SK-N-SH treated with all-trans-retinoic acid at 6 μM for 48 hours (cell line): Measurements from ENCODE around the gene PTCH1.

ENCODE experiments used
- ATAC-seq: fragments of 200-7000 bp; cut with Tn5 transposase; 3 replicates; pipeline ENCODE4 v1.9.1; 2020; ENCODE audit warnings: mild to moderate bottlenecking, moderate library complexity
- CREB5 ChIP-seq: fragments of 250-450 bp; sonication (Bioruptor Pico); IDR thresholded peaks from 2 replicates; pipeline ENCODE4 v1.5.1; 2020; ENCODE audit warnings: low read depth, mild to moderate bottlenecking, moderate library complexity
- CSDC2 ChIP-seq: fragments of 250-450 bp; sonication (Bioruptor Pico); IDR thresholded peaks from 2 replicates; pipeline ENCODE4 v1.5.0; 2020; ENCODE audit warnings: mild to moderate bottlenecking, moderate library complexity
- CSRNP3 ChIP-seq: fragments of 250-450 bp; sonication (Bioruptor Pico); IDR thresholded peaks from 2 replicates; pipeline ENCODE4 v1.5.1; 2021; ENCODE audit warnings: mild to moderate bottlenecking, moderate library complexity
- GLIS3 ChIP-seq: fragments of 250-450 bp; sonication (Bioruptor Pico); IDR thresholded peaks from 2 replicates; pipeline ENCODE4 v1.5.0; 2020; ENCODE audit warnings: mild to moderate bottlenecking, moderate library complexity
- ISL1 ChIP-seq: fragments of 250-450 bp; sonication (Bioruptor Pico); IDR thresholded peaks from 2 replicates; pipeline ENCODE4 v2.1.2; 2022; ENCODE audit warnings: mild to moderate bottlenecking, moderate library complexity
- PATZ1 ChIP-seq: fragments of 250-450 bp; sonication (Bioruptor Pico); IDR thresholded peaks from 2 replicates; pipeline ENCODE4 v1.8.0; 2020; ENCODE audit warnings: mild to moderate bottlenecking, moderate library complexity, borderline replicate concordance
- POU6F1 ChIP-seq: fragments of 250-450 bp; sonication (Bioruptor Pico); IDR thresholded peaks from 2 replicates; pipeline ENCODE4 v1.8.0; 2021; ENCODE audit warnings: low read depth, mild to moderate bottlenecking, moderate library complexity, borderline replicate concordance
- PPARA ChIP-seq: fragments of 250-450 bp; sonication (Bioruptor Pico); IDR thresholded peaks from 2 replicates; pipeline ENCODE4 v1.5.0; 2020; ENCODE audit warnings: mild to moderate bottlenecking, borderline replicate concordance
- RARB ChIP-seq: fragments of 250-450 bp; sonication (Bioruptor Pico); IDR thresholded peaks from 2 replicates; pipeline ENCODE4 v1.8.0; 2021; ENCODE audit warnings: mild to moderate bottlenecking, moderate library complexity
- SNAI2 ChIP-seq: fragments of 250-450 bp; sonication (Bioruptor Pico); IDR thresholded peaks from 2 replicates; pipeline ENCODE4 v1.5.0; 2020; ENCODE audit warnings: mild to moderate bottlenecking, moderate library complexity
- TCF4 ChIP-seq: fragments of 250-450 bp; sonication (Bioruptor Pico); IDR thresholded peaks from 2 replicates; pipeline ENCODE4 v1.8.0; 2021; ENCODE audit warnings: mild to moderate bottlenecking, moderate library complexity, borderline replicate concordance
- TOX ChIP-seq: fragments of 250-450 bp; sonication (Bioruptor Pico); IDR thresholded peaks from 2 replicates; pipeline ENCODE4 v1.8.0; 2021; ENCODE audit warnings: mild to moderate bottlenecking, moderate library complexity, borderline replicate concordance
- TSHZ2 ChIP-seq: fragments of 250-450 bp; sonication (Bioruptor Pico); IDR thresholded peaks from 2 replicates; pipeline ENCODE4 v1.5.0; 2020; ENCODE audit warnings: mild to moderate bottlenecking, moderate library complexity
- ZFP30 ChIP-seq: fragments of 450-650 bp; formaldehyde crosslinking; IDR thresholded peaks from 2 replicates; pipeline ENCODE4 v1.5.0; 2022; ENCODE audit warnings: mild to moderate bottlenecking, moderate library complexity
- ZNF565 ChIP-seq: fragments of 450-650 bp; formaldehyde crosslinking; conservative IDR thresholded peaks from 2 replicates; pipeline ENCODE4 v1.5.0; 2020; ENCODE audit warnings: low read depth, mild to moderate bottlenecking, moderate library complexity
- ZNF70 ChIP-seq: fragments of 450-650 bp; formaldehyde crosslinking; IDR thresholded peaks from 2 replicates; pipeline ENCODE4 v1.5.0; 2020; ENCODE audit warnings: mild to moderate bottlenecking, moderate library complexity
- ZNF8 ChIP-seq: fragments of 450-650 bp; formaldehyde crosslinking; IDR thresholded peaks from 2 replicates; pipeline ENCODE4 v1.5.0; 2020; ENCODE audit warnings: mild to moderate bottlenecking, moderate library complexity

The PTCH1 gene

GRCh38 chr9:95516734-95517558 lies at the start of gene PTCH1:
TSS of gene PTCH1 (minus strand) at chr9:95516971.
- TF ChIP-seq TSHZ2 (CRISPR knock-in tag) (no peak), TOX (no peak), GLIS3 (no peak), ZNF70 (no peak), CSDC2 (CRISPR knock-in tag) (no peak), CSRNP3 (CRISPR knock-in tag) (no peak)
- ATAC-seq, result peak; percentile 78

- ATAC-seq, result no peak
- TF ChIP-seq SNAI2 (CRISPR knock-in tag) (no peak), ZFP30 (CRISPR knock-in tag) (no peak), ZNF70 (no peak), TSHZ2 (CRISPR knock-in tag) (no peak)
Observed at GRCh38 chr9:95565982-95566381, 49.2 kb upstream of the PTCH1 start.

GRCh38 chr9:95561913-95562312 lies 45.1 kb upstream of the PTCH1 start:
- no peak for ATAC-seq
- TF ChIP-seq POU6F1 (CRISPR knock-in tag) (no peak), ISL1 (no peak), ZNF565 (CRISPR knock-in tag) (no peak), PPARA (CRISPR knock-in tag) (no peak), CSDC2 (CRISPR knock-in tag) (no peak), ZNF70 (no peak), ZFP30 (CRISPR knock-in tag) (no peak), PATZ1 (no peak), CREB5 (CRISPR knock-in tag) (no peak), RARB (CRISPR knock-in tag) (no peak), ZNF8 (CRISPR knock-in tag) (no peak), TCF4 (no peak)
